Measurements from ENCODE around the gene SPINK1. TPM values are rescaled to one million over a fixed set of nuclear protein-coding genes. Genes with fewer than 3 reads are reported as not detected.

The SPINK1 gene
- total RNA-seq, 2 donors from 2014 or later, result not detected

DNA sequence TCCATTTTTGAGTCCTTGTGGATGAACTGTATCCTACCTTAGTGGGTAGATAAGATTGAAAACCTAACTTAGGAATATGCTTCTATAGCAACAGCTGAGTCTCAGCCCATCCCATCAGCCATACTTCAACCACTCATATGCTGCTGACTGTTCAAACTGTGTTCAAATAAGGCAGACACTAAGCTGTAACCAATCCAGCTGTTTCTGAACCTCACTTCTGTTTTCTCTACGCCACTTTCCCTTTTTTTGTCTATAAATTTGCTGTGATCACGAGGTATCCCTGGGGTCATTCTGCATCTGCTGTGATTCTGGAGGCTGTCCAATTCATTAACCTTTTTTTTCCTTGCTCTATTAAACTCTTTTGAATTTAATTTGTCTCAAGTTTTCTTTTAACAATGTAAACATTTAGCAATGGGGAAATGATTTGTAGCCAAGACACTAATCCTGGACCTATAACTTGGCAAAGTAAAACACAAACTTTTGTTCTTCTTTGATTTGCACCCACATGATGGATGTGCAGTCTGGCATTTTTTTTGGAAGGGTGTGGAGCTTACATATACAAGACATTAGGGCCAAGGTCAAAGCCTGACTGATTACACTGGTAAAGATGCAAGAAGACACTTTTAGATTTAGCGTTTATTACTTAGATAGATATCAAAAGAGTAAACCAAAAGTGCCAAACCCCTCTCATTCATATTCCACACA lies 32.1 kb upstream of the SPINK1 start:
- DNase-seq, result no peak
- no peak overlapping the region for H3K4me3 Mint-ChIP-seq
- H3K27me3 Mint-ChIP-seq, result peaks cover 10% of the 10 kb centered on the region
- no peak overlapping the region for H3K27ac Mint-ChIP-seq
- peaks cover 3% of the 10 kb centered on the region for H3K4me1 Mint-ChIP-seq
- no peaks in the 10 kb centered on the region for H3K36me3 Mint-ChIP-seq (ENCODE audit: low read depth)
- no peak for ATAC-seq
- H3K9me3 ChIP-seq (ENCODE audit: control insufficient read depth, low read length, poor library complexity, severe bottlenecking), result no peaks in the 10 kb centered on the region

DNA sequence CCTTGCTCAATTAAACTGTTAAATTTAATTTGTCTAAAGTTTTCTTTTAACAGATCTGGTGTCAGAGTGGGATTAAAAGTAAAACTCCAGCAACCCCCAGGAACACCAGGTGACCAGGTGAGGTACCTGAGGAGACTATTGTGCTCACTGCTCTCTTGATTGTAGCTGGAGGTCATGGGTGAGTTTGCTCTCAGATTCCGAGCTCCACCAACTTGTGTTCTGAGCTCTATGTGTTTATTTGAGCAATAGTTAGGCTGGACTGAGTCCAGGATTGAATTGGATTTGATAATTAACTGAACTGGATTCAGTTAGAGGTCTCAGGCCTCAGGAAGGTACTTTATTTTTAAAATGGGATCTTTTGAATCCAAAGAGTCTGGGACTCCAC lies 29.2 kb upstream of the SPINK1 start:
- H3K36me3 Mint-ChIP-seq (ENCODE audit: low read depth), result no peaks in the 10 kb centered on the region
- H3K4me3 Mint-ChIP-seq, result no peak overlapping the region
- DNase-seq, result no peak
- no peaks in the 10 kb centered on the region for H3K9me3 ChIP-seq (ENCODE audit: control insufficient read depth, low read length, poor library complexity, severe bottlenecking)
- no peak for ATAC-seq
- peaks cover 4% of the 10 kb centered on the region for H3K4me1 Mint-ChIP-seq
- H3K27me3 Mint-ChIP-seq, result peaks cover 13% of the 10 kb centered on the region
- H3K27ac Mint-ChIP-seq, result no peak overlapping the region

DNA sequence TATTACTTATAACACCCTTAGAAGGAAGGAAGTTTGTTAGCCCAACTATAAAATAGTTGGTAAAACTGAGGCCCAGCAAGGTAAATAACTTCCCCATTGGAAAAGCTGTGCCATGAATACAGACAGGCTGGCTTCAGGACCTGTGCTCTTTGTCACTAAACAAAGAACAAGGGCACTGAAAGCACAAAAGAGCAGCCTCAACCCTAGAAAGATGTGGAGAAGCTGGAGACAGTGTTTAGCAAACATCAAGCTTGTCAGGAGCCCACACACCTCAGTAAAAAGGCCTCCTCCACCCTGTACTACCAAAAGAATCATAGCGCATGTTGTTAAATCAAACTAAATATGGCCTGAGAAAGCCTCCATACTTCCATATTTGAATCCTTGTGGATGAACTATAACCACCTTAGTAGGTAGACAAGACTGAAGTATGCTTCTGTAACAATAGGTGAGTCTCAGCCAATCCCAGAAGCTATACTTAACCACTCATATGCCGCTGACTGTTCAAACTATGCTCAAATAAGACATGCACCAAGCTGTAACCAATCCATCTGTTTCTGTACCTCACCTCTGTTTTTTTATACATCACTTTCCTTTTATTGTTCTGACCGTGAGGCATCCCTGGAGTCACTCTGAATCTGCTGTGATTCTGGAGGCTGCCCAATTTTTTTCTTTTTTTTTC lies 28.6 kb upstream of the SPINK1 start:
- H3K9me3 ChIP-seq (ENCODE audit: control insufficient read depth, low read length, poor library complexity, severe bottlenecking), result no peaks in the 10 kb centered on the region
- no peak for ATAC-seq
- Mint-ChIP-seq H3K27ac (no peak overlapping the region), H3K4me3 (no peak overlapping the region), H3K27me3 (peaks cover 14% of the 10 kb centered on the region), H3K4me1 (peaks cover 4% of the 10 kb centered on the region), H3K36me3 (ENCODE audit: low read depth) (no peaks in the 10 kb centered on the region)
- DNase-seq, result no peak

DNA sequence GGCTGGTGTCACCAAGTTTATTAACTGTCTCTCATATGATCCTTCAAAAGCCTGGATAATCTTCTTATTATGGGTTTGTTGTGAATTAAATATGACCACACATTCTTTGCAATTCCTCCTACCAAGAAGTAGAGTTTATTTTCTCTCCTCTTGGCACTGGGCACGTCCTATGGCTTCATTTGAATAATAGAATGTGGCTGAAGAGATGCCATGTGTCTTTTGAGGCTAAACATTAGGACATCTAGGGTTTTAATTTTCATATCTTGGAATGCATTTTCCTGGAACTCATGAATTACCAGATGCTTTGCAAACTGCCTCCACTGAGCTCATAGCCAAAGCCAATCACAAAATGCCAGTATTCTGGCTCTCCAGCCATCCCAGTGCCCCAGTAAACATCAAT lies 27.1 kb upstream of the SPINK1 start:
- H3K27me3 Mint-ChIP-seq, result peaks cover 19% of the 10 kb centered on the region
- H3K4me1 Mint-ChIP-seq, result peaks cover 4% of the 10 kb centered on the region
- no peak overlapping the region for H3K4me3 Mint-ChIP-seq
- H3K36me3 Mint-ChIP-seq (ENCODE audit: low read depth), result no peaks in the 10 kb centered on the region
- no peak overlapping the region for H3K27ac Mint-ChIP-seq
- DNase-seq (no peak), ATAC-seq (no peak)
- H3K9me3 ChIP-seq (ENCODE audit: control insufficient read depth, low read length, poor library complexity, severe bottlenecking), result no peaks in the 10 kb centered on the region

DNA sequence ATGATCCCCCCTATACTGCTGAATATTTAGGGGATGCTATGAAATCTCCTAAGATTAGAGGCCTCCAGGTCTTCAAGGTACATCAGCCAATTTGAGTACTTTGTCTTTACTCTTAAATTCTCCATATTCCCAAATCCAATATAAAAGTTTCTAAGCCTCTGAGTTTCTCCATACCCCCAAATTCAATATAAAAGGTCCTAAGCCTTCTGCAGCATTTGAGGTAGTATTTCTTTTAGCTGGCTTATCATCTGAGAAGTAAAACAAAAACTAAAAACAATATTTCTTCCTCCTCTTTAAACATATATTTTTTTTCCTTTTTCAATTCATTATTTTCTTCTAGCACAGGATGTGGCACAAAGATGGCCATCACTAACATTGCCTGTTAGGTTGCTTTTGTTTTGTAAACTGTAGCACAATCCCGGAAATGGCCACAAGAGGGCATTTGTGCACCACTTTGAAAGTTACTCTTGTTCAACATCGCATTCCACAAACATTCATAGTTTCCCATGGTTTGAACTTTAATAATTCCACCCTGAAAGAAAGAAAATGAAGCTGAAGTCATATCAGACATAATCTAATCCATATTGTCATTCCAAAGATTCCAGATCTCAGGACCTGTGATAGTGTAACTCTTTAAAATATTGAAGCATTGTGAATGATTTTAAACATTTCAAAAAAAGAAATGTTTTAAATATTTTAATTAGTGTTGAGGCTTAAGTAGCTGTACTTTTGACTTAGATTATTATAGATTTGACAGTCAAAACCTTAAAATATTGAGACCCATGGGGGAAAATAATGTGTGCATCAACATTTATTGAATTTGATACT lies 26.0 kb upstream of the SPINK1 start:
- Mint-ChIP-seq H3K27me3 (peaks cover 19% of the 10 kb centered on the region), H3K27ac (no peak overlapping the region), H3K36me3 (ENCODE audit: low read depth) (no peaks in the 10 kb centered on the region), H3K4me3 (no peak overlapping the region), H3K4me1 (peaks cover 7% of the 10 kb centered on the region)
- ATAC-seq, result no peak
- peak in 1 of 3 donors; percentile 11 for DNase-seq
- H3K9me3 ChIP-seq (ENCODE audit: control insufficient read depth, low read length, poor library complexity, severe bottlenecking), result no peaks in the 10 kb centered on the region

DNA sequence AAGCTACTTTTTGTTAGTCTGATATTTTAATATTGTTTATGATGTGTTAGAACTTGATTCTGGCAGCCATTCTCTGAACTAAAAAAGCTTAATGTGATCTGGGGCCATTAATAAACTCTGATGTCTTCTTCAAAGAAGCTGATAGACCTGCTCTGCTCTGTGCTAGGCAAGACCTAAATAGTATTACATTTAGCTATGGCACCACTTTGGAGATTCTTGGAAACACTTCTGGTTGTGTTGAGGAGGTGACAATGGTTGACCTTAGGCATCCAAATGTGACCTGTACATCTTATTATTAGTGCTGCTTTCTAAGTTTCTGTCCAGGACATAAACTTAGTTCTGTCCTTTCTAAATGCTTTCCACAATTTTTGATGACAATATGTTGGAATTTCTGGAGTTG lies 25.3 kb upstream of the SPINK1 start:
- peaks cover 19% of the 10 kb centered on the region for H3K27me3 Mint-ChIP-seq
- no peak overlapping the region for H3K4me3 Mint-ChIP-seq
- H3K27ac Mint-ChIP-seq, result no peak overlapping the region
- no peaks in the 10 kb centered on the region for H3K36me3 Mint-ChIP-seq (ENCODE audit: low read depth)
- no peak for DNase-seq
- no peak for ATAC-seq
- no peaks in the 10 kb centered on the region for H3K9me3 ChIP-seq (ENCODE audit: control insufficient read depth, low read length, poor library complexity, severe bottlenecking)
- peaks cover 7% of the 10 kb centered on the region for H3K4me1 Mint-ChIP-seq

DNA sequence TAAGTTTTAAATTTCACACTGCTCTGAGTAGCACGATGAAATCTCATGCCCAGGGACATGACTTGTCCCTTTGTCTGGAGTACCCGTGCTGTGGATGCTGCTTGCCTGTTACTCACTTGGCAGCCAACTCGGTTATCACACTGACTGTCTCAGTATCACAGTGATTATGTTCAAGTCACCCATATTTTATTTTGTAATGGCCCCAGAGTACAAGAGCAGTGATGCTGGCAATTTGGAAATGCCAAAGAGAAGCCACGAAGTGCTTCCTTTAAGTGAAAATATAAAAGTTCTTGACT lies 24.3 kb upstream of the SPINK1 start:
- ATAC-seq (no peak), DNase-seq (no peak)
- H3K4me1 Mint-ChIP-seq, result peaks cover 7% of the 10 kb centered on the region
- peaks cover 5% of the 10 kb centered on the region for H3K9me3 ChIP-seq (ENCODE audit: control insufficient read depth, low read length, poor library complexity, severe bottlenecking)
- H3K27ac Mint-ChIP-seq, result no peak overlapping the region
- peaks cover 19% of the 10 kb centered on the region for H3K27me3 Mint-ChIP-seq
- no peak overlapping the region for H3K4me3 Mint-ChIP-seq
- no peaks in the 10 kb centered on the region for H3K36me3 Mint-ChIP-seq (ENCODE audit: low read depth)

DNA sequence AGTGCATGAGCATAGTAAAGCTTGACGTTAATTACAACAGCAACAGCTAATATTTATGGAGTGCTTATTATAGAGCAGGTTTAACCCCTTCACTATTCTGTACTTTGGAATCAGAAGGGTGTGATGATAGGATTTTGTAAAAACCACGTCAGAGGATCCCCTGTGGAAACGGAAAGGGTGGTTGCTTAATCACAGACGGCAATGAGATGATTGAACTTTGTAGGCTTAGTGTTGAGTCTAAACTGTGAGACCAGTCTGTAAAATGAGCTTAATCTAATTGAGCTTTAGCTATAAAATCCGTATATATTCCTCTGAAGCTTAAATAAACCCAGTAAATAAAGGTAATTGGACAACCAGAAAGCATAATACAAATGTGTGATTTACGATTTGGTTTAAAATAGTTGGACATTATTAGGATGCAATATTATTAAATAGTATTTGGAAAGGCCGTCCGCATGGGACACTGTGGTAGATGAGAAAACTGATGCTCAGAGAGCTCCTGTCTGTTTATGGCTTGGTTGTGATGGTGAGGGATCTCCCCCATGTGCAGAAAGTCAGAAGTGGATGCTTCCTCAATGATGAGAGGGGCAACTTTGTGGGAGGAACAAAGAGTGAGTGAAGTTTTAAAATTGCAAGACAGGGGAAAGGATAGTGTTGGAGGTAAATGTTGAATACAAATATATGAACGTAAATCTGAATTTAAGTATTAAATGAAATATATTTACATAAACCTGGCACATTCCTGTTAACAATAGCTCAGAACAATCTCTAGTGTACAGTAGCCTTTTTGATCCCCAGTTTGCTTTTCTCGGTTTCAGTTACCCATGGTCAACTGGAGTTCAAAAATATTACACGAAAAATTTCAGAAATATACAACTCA lies 23.7 kb upstream of the SPINK1 start:
- Mint-ChIP-seq H3K4me3 (no peak overlapping the region), H3K36me3 (ENCODE audit: low read depth) (no peaks in the 10 kb centered on the region), H3K27me3 (peaks cover 20% of the 10 kb centered on the region), H3K4me1 (peaks cover 4% of the 10 kb centered on the region), H3K27ac (no peak overlapping the region)
- DNase-seq (no peak), ATAC-seq (no peak)
- H3K9me3 ChIP-seq (ENCODE audit: control insufficient read depth, low read length, poor library complexity, severe bottlenecking), result peaks cover 5% of the 10 kb centered on the region

DNA sequence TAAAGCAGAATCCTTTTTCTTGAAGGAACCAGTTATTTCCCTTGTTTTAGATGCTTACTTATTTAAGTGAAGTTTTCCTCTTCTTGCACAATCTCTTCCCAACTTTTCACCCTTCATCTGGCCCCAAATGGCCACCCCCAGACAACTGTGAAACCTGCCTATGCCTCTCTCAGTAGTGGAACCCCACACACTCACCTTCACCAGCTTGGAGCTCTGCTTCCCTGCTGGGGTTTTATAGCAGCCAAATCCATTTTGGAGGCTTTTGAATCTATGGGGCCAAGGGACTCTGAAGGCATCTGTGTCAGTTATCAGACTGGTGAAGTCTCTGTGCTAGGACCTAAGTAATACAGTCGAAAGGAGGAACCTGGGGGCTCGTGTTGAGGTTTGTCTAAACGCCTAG lies 22.9 kb upstream of the SPINK1 start:
- Mint-ChIP-seq H3K4me1 (peaks cover 4% of the 10 kb centered on the region), H3K27me3 (peaks cover 28% of the 10 kb centered on the region), H3K4me3 (no peak overlapping the region), H3K36me3 (ENCODE audit: low read depth) (no peaks in the 10 kb centered on the region), H3K27ac (no peak overlapping the region)
- H3K9me3 ChIP-seq (ENCODE audit: control insufficient read depth, low read length, poor library complexity, severe bottlenecking), result peaks cover 5% of the 10 kb centered on the region
- ATAC-seq, result no peak
- DNase-seq, result no peak

DNA sequence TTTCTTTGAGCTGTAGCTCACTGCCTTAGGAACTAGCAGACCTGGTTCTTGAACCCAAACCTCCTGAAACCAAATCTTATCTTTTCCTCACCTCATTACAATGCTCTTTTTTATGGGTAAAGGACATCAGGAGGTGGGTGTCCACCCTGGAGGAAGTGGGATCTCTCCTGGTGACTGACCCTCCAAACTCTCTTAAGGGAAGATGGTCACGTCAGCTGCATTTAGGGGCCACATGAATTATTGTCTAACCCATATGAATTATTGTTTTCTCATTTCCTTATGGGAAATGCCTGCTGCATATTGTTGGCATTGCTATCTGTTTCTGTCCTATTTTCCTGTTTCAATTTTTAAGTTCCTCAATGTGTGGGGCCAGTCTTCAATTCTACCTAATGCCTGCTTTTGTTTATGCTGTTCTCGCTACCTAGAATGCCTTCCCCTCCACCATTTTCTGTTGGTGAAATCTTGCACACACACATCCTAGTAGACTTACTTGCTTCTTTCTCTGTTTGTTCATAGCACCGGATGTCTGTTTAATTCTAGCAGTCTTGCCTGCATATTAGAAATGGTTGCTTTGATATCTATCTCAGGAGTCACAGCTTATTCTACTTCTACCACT lies 22.0 kb upstream of the SPINK1 start:
- H3K9me3 ChIP-seq (ENCODE audit: control insufficient read depth, low read length, poor library complexity, severe bottlenecking), result peaks cover 5% of the 10 kb centered on the region
- DNase-seq, result no peak
- Mint-ChIP-seq H3K4me1 (peaks cover 4% of the 10 kb centered on the region), H3K36me3 (ENCODE audit: low read depth) (no peaks in the 10 kb centered on the region), H3K27me3 (peaks cover 33% of the 10 kb centered on the region), H3K4me3 (no peak overlapping the region), H3K27ac (no peak overlapping the region)
- no peak for ATAC-seq

DNA sequence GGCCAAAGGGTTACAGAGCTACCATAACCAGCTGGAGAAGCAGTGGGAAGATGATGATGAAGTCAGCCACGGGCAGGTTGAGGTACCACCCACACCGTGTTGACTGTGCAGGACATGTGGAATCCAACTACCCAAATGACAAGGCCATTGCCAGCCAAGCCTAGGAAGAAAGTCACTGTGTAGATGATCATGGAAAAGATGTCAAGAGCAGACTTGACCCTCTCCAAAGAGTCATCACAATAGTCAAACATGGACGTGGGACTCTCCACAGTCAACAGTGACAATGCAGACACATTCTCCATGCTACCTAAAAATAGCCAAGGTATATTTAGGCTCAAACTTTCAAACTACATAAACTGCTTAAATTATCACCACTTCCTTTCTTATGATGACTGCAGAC lies 20.9 kb upstream of the SPINK1 start:
- no peak for ATAC-seq
- DNase-seq, result no peak
- no peaks in the 10 kb centered on the region for H3K36me3 Mint-ChIP-seq (ENCODE audit: low read depth)
- no peak overlapping the region for H3K4me3 Mint-ChIP-seq
- H3K27me3 Mint-ChIP-seq, result peaks cover 34% of the 10 kb centered on the region
- peaks cover 5% of the 10 kb centered on the region for H3K9me3 ChIP-seq (ENCODE audit: control insufficient read depth, low read length, poor library complexity, severe bottlenecking)
- H3K4me1 Mint-ChIP-seq, result peaks cover 5% of the 10 kb centered on the region
- H3K27ac Mint-ChIP-seq, result no peak overlapping the region

DNA sequence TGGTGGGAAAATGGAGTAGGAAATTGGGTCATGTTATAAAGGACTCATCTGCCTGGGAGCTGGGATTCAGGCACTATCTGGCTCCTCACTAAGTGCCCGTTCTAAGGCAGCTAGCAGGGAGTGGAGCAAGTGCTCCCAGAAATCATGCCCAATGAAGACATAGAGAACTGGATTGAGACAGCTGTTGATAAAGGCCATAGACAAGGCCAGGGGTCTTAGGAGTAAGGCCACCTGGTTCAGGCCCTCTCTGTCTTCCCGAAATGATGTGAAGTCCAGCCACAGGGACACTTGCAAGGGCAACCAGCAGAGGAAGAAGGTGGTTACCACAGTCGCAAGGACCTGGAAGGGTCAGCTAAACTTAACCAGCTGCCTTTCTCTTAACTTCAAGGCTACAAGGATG lies 20.1 kb upstream of the SPINK1 start:
- ATAC-seq (no peak), DNase-seq (no peak)
- peaks cover 5% of the 10 kb centered on the region for H3K9me3 ChIP-seq (ENCODE audit: control insufficient read depth, low read length, poor library complexity, severe bottlenecking)
- Mint-ChIP-seq H3K36me3 (ENCODE audit: low read depth) (no peaks in the 10 kb centered on the region), H3K27ac (no peak overlapping the region), H3K4me3 (no peak overlapping the region), H3K27me3 (peaks cover 39% of the 10 kb centered on the region), H3K4me1 (peaks cover 5% of the 10 kb centered on the region)

Data from T-helper 17 cell (primary cell).